GM21423 (cell line): ENCODE results near the gene GRM3.
"Not testable (repeated sequence)": the region's sequence is repeated elsewhere in the genome, so short reads cannot be mapped to it uniquely, and the experiment has no call there.

Source experiments
- ATAC-seq: cut with Tn5 transposase; IDR thresholded peaks from one replicate; pipeline ENCODE4 v1.9.1; 2021; ENCODE audit warnings: mild to moderate bottlenecking, moderate library complexity; ENCODE audit not compliant: unreplicated experiment

Gene GRM3

GRCh38 chr7:86643561-86644281, at the start of gene GRM3:
GRM3 (plus strand) TSS chr7:86643909; CDS start chr7:86765146, 121,237 bp downstream.
- no peak for ATAC-seq

GRCh38 chr7:86598311-86598710, 45.4 kb upstream of the GRM3 start:
- no peak for ATAC-seq

- ATAC-seq = no peak
These were observed 45.0 kb upstream of the GRM3 start for GRCh38 chr7:86598721-86599120.

DNA sequence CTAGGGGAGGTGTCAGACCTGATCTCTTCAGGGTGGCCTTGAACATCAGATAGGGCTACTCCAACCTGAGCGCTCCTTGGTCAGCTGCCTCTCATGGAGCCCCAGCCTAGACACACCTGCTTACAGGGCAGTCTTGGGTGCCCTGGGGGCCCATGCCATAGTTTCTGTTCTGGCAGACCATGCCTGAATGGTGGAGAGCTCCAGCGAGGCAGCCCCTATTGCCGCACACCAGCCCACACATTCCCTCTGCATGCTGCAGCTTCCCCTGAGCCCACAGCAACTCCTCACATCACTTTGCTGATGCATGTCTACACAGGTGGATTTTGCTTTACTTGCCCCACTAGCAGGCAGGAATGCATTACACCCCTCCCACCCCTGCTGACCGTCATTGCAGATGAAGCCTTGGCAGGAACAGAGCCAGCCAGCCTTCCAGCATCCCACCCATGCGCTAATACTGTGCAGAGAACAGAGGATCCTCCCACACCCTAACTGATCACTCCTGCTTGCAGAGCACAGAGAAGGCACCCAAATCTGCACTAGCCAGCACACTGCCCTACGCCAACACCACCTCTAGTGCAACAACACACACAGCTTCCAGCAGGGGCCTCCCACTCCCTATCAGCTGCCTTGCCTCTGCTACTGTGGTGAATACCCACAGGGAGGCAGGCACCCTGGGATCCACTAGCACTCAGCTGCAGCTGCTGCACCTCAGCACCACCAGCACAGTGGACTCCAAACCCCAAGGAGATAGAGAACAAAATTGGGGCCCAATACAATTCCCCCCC, 43.0 kb upstream of the GRM3 start:
- no peak for ATAC-seq

GRCh38 chr7:86615711-86616110, 28.0 kb upstream of the GRM3 start:
- not testable (repeated sequence) for ATAC-seq

- ATAC-seq = no peak
These were observed 844 bp downstream of the GRM3 start for GRCh38 chr7:86644282-86645224.

DNA sequence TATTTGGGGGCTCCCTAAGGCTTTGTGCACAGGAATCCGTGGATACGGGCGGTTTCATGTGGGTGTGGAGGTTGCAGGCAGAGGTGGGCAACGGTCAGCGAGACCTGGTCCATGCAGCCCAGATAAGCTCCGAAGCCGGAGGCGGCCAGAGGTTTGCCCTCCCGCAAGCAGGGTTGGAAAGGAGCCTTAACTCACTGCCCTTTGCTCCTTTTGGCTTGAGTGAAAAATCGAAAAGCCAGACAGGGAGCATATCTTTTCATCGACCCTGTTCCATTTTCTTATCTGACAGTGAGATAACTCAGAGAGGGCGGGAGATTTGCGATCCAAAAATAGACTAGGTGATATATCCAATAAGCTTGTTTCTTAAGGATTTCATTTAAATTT, 1.5 kb downstream of the GRM3 start:
- ATAC-seq = no peak

DNA sequence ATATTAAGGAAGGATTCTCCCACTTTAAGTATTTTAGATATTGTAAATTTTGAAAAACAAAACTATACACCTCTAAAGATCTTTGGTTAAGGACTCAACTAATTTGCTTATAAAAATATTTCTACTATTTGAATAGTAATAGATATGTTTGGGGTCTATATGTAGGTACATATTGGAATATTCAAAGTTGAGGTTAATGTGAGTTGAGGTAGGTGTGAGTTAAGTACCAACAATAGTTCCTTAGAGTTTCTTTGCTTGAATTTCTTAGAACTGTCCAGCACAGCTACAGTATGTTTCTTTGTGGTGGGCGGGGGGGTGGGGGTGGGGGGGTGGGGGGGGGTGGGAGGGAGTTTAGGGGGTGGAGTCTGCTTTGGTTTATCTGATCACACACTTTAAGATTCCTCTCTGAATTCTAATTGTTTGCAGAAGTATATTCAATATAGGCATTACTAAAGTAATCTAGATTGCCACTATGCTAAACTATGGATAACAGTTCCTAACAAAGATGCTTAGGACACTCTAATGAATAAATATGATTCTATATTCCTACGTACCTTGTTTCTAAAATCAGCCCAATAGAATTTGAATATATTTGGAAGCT, 2.1 kb downstream of the GRM3 start:
- no peak for ATAC-seq

DNA sequence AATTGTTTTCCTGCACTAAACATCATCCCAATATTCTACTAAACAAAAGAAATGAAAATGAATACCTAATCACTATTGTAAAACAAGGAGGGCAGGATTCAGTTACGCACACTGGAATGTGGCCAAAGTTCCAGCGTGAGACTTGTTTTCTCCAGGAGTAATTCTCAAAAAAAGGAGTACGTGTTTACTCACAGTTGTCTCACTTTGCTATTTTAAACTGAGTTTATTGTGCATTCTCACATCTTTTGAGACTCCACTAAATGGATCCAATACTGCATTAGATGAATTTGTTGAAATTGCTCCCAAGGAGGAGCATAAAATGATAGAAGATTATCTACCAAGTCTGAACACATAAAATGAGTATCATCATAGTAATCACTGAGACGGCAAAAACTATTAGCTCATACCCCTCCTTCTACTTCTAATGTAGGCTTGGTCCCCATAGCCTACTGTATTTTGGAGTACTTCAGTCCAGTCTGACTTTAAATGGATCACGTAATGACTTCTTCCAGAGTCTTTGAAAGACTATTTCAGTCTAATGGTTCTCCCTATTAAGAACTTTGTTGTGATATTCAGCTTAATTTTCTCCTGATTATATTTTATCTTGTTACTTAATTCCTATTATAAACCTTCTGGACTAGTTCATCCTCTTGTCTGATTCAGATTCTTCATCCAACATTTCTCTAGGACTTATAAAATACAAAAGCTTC, 3.8 kb downstream of the GRM3 start:
- no peak for ATAC-seq

- no peak for ATAC-seq
These were observed 4.5 kb downstream of the GRM3 start for GRCh38 chr7:86648169-86648568.

GRCh38 chr7:86653919-86654659, 10.4 kb downstream of the GRM3 start:
- no peak for ATAC-seq

DNA sequence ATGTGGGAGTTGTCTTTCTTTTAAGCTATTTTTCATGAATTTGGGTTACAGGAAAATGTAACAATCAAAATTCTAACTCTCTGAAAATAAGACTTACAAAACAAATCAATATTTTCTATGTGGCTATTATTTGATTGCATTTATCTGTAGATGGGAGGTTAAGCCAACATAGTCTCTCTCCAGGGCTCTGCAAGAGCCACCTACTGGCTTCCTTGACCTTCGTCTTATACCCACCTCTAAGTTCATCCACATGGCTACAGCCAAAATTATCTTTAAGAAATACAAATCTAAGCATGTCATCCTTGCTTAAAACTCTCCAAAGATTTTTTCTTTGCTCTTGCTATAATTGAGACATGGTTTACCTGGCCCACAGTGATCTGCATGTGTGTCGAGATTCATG, 14.2 kb downstream of the GRM3 start:
- no peak for ATAC-seq

DNA sequence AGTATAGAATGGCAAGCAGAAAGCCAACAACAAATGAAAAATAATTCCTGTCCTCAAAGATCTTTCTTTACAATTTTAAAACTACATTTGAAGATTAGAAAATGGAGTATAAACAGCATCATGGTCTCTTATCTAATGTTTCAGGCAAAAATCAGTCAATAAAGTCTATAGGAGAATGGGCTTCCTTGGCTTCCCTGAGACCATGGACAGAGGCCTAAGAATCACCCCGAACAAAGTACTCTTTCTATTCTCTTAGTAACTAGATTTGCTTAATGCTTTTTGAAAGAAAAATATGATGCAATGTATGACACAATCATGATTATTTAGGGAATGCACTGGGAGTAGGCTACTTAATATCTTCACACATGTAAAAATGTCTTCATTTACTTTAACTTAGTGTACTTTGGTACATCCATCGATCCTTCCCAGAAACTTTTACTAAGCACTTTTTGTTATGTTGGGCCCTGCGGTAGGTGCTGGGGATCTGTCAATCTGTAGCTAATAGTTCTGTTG, 17.3 kb downstream of the GRM3 start:
- ATAC-seq = no peak

DNA sequence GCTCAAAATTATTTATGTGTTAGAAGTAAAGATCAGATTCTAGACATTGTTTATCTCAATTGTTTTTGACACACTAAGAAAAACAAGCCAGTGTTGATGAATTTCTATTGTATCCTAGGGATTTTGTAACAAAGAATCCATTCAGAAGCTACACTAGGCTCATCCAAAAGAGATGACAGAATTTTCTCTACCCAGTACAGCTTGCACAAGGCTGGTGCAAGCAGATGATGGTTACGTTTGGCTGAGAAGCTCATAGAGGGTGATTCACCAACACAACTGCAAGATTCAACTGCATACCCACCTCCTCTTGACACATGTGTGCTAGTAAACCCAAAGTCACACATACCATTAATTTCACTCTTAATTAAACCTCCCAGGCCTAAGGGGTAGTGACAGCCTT, 20.8 kb downstream of the GRM3 start:
- ATAC-seq = no peak

DNA sequence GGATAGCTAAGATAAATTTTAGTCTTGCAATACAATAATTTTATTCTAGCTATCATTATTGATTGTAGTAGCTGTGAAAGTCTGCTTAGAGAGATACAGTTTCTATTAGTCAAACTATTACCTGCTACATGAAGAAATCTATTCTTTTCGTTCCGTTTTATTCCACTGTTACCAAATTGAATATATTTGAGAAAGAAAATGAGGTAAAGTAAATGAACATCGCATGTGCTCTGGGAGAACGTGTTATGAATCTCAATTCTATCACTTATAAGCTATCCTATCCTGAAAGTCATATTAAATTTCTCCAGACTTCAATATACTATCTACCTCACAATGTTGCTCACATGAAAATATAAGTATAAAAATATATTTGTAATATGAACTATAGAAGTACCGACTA, 21.3 kb downstream of the GRM3 start:
- no peak for ATAC-seq

DNA sequence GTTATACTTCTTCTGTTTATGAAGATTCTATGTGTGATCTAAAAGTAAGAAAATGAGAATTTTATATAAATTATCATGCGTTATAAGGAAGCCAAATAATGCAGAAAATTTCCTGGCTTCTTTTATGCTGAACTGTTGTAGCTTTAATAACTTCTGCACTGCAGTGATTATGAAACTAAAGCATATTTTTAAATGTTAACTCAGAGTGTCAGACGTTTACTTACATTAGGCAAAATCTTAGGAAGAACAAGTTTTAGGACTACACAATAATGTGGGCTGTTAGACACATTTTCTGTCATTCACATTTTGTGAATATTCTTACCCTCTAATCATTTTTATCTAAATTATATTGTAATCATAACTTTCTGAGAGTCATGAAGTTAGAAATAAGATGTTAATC, 22.0 kb downstream of the GRM3 start:
- no peak for ATAC-seq

DNA sequence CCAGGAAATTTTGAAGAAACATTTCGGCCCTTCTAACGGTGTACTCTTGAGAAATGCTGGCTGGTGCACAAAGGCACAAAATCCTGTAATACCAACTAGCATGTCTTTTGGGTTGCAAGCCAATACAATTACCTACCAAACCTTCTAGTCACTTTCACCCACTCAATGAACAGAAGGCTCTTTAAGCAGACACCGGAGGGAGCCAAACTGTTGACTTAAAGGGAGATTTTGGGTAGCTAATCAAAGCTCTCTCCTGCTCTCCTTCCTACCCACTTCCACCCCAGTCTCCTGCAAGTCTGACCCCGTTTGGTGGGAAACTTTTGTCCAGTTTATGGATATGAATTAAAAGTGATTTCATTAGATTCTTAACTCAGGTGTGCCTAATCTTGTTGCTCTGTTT, 24.0 kb downstream of the GRM3 start:
- no peak for ATAC-seq

DNA sequence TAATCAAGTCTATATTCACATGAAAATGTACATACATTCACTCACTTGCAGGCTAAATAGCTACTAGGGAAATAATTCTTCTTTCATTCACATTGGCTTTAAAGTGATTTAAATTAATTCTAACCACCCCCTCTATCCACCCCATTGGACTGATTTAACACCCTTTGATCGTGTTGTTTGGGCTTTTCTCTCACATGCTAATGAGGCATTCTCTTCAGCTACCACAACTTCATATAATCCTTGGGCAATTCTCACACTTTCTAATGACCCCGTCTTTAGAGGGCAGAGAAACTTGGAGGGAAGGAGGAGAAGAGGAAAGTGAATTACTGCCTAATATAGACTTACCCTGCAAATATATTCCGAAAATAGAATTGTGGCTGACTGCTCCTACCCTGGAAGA, 24.6 kb downstream of the GRM3 start:
- no peak for ATAC-seq

- ATAC-seq = no peak
These were observed 44.1 kb downstream of the GRM3 start for GRCh38 chr7:86687831-86688230.
